HCT116 (cell line): ENCODE results near the gene EGFLAM. TPM values are rescaled to one million over a fixed set of nuclear protein-coding genes. Genes with fewer than 3 reads are reported as not detected.

Experiments
- ATAC-seq: fragments of 200-7000 bp; cut with Tn5 transposase; 2 replicates; pipeline ENCODE4 v1.9.1; 2020; ENCODE audit warnings: mild to moderate bottlenecking, moderate library complexity
- BruUV-seq: library from RNA; stranded (reverse); fragments of 400-500 nt; replicated peaks from 2 replicates; lab custom pipeline; 2021; lab: Mats Ljungman, UMichigan
- CTCF ChIA-PET: fragments of 300-600 bp; sonication (Branson Sonifier 250); formaldehyde crosslinking; loops from one replicate; lab custom pipeline; 2021; ENCODE audit warnings: antibody characterized with exemption; lab: Charles Lee
- POLR2A ChIA-PET: fragments of 300-600, 350-600 bp; sonication (Branson Sonifier 250); formaldehyde crosslinking; loops from one replicate; lab custom pipeline; 2021; ENCODE audit warnings: antibody characterized with exemption; lab: Charles Lee
- RAD21 ChIA-PET, 2 experiments: fragments of 300-600 bp; sonication (Branson Sonifier 250); formaldehyde crosslinking; loops; one replicate each; lab custom pipeline; 2023; ENCODE audit warnings: low total read pairs in 2 of 2; ENCODE audit not compliant: uncharacterized antibody in 2 of 2, unreplicated experiment in 2 of 2, low non-redundant PET in 1 of 2; lab: Charles Lee
- DNase-seq: peaks from one replicate; pipeline ENCODE4 v3.0.0-alpha.2; 2010; ENCODE audit warnings: low read depth, low spot score
- H2AFZ ChIP-seq: fragments of 200-600 bp; shearing (Covaris generic), sonication (generic); 2 replicates; pipeline ENCODE4 v1.6.1; 2017; ENCODE audit warnings: low read depth, mixed run types, mixed read lengths, antibody characterized with exemption, low read length; ENCODE audit not compliant: poor library complexity, severe bottlenecking
- H3K27ac ChIP-seq: 2 replicates; pipeline ENCODE4 v1.5.1; 2012; ENCODE audit warnings: low read depth, low read length
- H3K27me3 ChIP-seq: fragments of 200-600 bp; sonication (generic); 2 replicates; pipeline ENCODE4 v1.6.1; 2016; ENCODE audit warnings: mixed run types, low read length, mixed read lengths; ENCODE audit not compliant: insufficient read depth
- H3K36me3 ChIP-seq, 2 experiments: fragments of 200-500 bp in 1 of 2; fragments of 200-600 bp in 1 of 2; sonication (Bioruptor generic) in 1 of 2; sonication (generic) in 1 of 2; 2 replicates each; pipeline versions ENCODE4 v1.5.1 to v1.6.1; 2014 to 2016; ENCODE audit warnings: low read length in 2 of 2, inconsistent platforms in 1 of 2, mixed read lengths in 1 of 2, mixed run types in 1 of 2; ENCODE audit not compliant: insufficient read depth in 2 of 2, control insufficient read depth in 1 of 2
- H3K4me1 ChIP-seq, 2 experiments: fragments of 200-600 bp in 1 of 2; sonication (generic) in 1 of 2; 2 replicates each; pipeline versions ENCODE4 v1.5.1 to v1.6.1; 2012 to 2017; ENCODE audit warnings: low read length in 2 of 2, inconsistent platforms in 1 of 2, mild to moderate bottlenecking in 1 of 2, mixed read lengths in 1 of 2, mixed run types in 1 of 2, moderate library complexity in 1 of 2; ENCODE audit not compliant: insufficient read depth in 2 of 2, control insufficient read depth in 1 of 2
- H3K4me2 ChIP-seq: fragments of 200-600 bp; sonication (generic); 2 replicates; pipeline ENCODE4 v1.6.1; 2017; ENCODE audit warnings: mixed run types, low read length, mixed read lengths
- H3K4me3 ChIP-seq, 2 experiments: fragments of 200-600 bp in 1 of 2; sonication (generic) in 1 of 2; replicated peaks in 1 of 2; 2 replicates each; pipeline ENCODE4 v1.5.1; 2011 to 2016; ENCODE audit warnings: low read length in 2 of 2, control low read depth in 1 of 2, low read depth in 1 of 2, mild to moderate bottlenecking in 1 of 2, mixed read lengths in 1 of 2, mixed run types in 1 of 2
- H3K79me2 ChIP-seq: fragments of 200-600 bp; sonication (generic); 2 replicates; pipeline ENCODE4 v1.6.1; 2017; ENCODE audit warnings: mild to moderate bottlenecking, mixed run types, low read length, moderate library complexity, mixed read lengths; ENCODE audit not compliant: insufficient read depth
- H3K9ac ChIP-seq: fragments of 200-600 bp; sonication (generic); 2 replicates; pipeline ENCODE4 v1.6.1; 2016; ENCODE audit warnings: low read length, mixed read lengths
- H3K9me2 ChIP-seq: fragments of 200-600 bp; sonication (generic), shearing (Covaris generic); 2 replicates; pipeline ENCODE4 v1.6.1; 2017; ENCODE audit warnings: mixed run types, mild to moderate bottlenecking, moderate library complexity; ENCODE audit not compliant: insufficient read depth
- H3K9me3 ChIP-seq, 2 experiments: fragments of 200-500 bp in 1 of 2; fragments of 200-600 bp in 1 of 2; sonication (Bioruptor generic) in 1 of 2; sonication (generic) in 1 of 2; 2 replicates each; pipeline ENCODE4 v1.6.1; 2014 to 2017; ENCODE audit warnings: low read length in 2 of 2, mixed read lengths in 2 of 2, inconsistent platforms in 1 of 2, low read depth in 1 of 2, mild to moderate bottlenecking in 1 of 2, mixed run types in 1 of 2, moderate library complexity in 1 of 2; ENCODE audit not compliant: control insufficient read depth in 1 of 2, insufficient read depth in 1 of 2
- H4K20me1 ChIP-seq: fragments of 200-600 bp; sonication (generic), shearing (Covaris generic); 2 replicates; pipeline ENCODE4 v1.6.1; 2017; ENCODE audit warnings: mixed run types, mild to moderate bottlenecking, moderate library complexity; ENCODE audit not compliant: insufficient read depth
- CBX3 ChIP-seq: IDR thresholded peaks from 2 replicates; pipeline ENCODE4 v1.6.1; 2012; ENCODE audit warnings: low read depth
- CEBPB ChIP-seq: IDR thresholded peaks from 2 replicates; pipeline ENCODE4 v1.6.1; 2012; ENCODE audit warnings: low read depth
- EZH2 ChIP-seq: fragments of 200-600 bp; sonication (generic); IDR thresholded peaks from 2 replicates; pipeline ENCODE4 v1.6.1; 2017; ENCODE audit warnings: antibody characterized with exemption, mixed run types
- RAD21 ChIP-seq: IDR thresholded peaks from 2 replicates; pipeline ENCODE4 v1.6.1; 2012; ENCODE audit warnings: low read depth, mild to moderate bottlenecking
- YY1 ChIP-seq: IDR thresholded peaks from 2 replicates; pipeline ENCODE4 v1.6.1; 2011; ENCODE audit warnings: low read length, low read depth, moderate library complexity, mild to moderate bottlenecking; ENCODE audit not compliant: insufficient replicate concordance; ENCODE audit errors: extremely low read depth
- ZNF274 ChIP-seq: fragments of 200-500 bp; sonication (Bioruptor generic); IDR thresholded peaks from 2 replicates; pipeline ENCODE4 v1.6.1; 2014; ENCODE audit warnings: mild to moderate bottlenecking, low read depth, low read length, inconsistent platforms
- intact Hi-C: fragments of 100-400 bp; cut with micrococcal nuclease; formaldehyde crosslinking; loops from 2 replicates; pipeline ENCODE4 v1.10.0; 2022
- total RNA-seq: library from RNA; stranded (reverse); gene quantifications from one replicate; pipeline ENCODE4 v1.2.1, GENCODE V29; 2021; ENCODE audit not compliant: unreplicated experiment
- TF ChIP-seq, protein P1 (sequence below), 3 experiments: fragments of 200-600 bp in 1 of 3; sonication (generic) in 1 of 3; IDR thresholded peaks in 2 of 3; conservative IDR thresholded peaks in 1 of 3; 2 replicates each; pipeline ENCODE4 v1.5.1; 2012 to 2017; ENCODE audit warnings: low read depth in 2 of 3, low read length in 2 of 3, antibody characterized with exemption in 1 of 3, borderline replicate concordance in 1 of 3, control low read depth in 1 of 3, mild to moderate bottlenecking in 1 of 3, mixed read lengths in 1 of 3, mixed run types in 1 of 3, moderate library complexity in 1 of 3; ENCODE audit not compliant: insufficient read depth in 1 of 3
- TF ChIP-seq, protein P2 (sequence below): IDR thresholded peaks from 2 replicates; pipeline ENCODE4 v1.6.1; 2012

Gene EGFLAM
- total RNA-seq, 1 experiment from 2014 or later, result not detected

DNA sequence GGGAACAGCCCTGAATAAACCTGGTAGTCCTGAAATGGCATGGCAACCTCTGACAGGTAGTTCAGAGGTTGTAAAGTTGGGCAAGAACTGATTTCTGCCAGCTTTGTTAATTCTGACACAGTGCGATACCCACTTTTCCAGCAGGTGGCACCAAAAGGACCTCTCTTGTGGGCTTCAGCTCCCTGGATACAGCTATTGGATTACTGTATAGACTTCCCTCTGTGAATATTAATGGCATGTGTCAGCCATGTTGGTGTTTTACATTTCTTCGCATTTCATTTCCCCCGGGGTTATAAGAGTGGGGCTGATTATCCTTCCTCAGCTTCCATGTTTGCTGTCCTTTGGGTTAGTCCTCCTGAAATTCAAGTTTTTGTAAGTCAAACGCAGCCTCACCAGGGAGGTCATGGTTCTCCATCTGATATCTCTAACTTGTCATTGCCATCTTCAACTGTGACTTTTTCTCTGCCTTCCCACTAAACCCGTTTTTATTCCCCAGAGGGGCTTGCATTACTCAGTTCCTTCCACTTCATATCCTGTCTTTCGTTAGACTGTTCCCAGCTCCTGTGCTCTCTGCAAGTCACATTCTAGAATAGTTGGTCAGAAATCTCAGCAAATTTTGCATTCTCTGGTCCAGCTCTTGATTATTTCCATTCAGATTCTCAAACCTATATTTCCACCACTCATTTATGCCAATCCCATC is 162.5 kb downstream of the EGFLAM start:
- intact Hi-C loops, result loop anchor here (1.0 kb wide), 2 partner anchors 385 to 389 kb away; no protein-coding TSS in a partner anchor
- BruUV-seq, result no TSS peak
- peak; percentile 96 for ATAC-seq
- POLR2A ChIA-PET, result interaction anchor here (0.8 to 1.3 kb wide), 2 partner anchors 21 to 389 kb away, joined by 3 to 5 read pairs; no protein-coding TSS in a partner anchor
- Histone ChIP-seq H3K4me3 (no peak overlapping the region), H3K79me2 (no peaks in the 10 kb centered on the region), H3K9me3 (no peaks in the 10 kb centered on the region), H3K9ac (no peak overlapping the region), H3K9me2 (no peaks in the 10 kb centered on the region), H3K36me3 (no peaks in the 10 kb centered on the region), H3K4me1 (peaks cover 0 to 9% of the 10 kb centered on the region in 2 experiments; a peak in 1 of 4 replicates), H4K20me1 (no peaks in the 10 kb centered on the region), H2AFZ (peak overlapping the region; percentile 59), H3K27ac (no peak overlapping the region), H3K27me3 (0 out of 2 replicates have a peak, but pooled peaks cover 5% of the 10 kb centered on the region), H3K4me2 (peak overlapping the region; percentile 22; the same call in 1 of the 2 replicates)
- TF ChIP-seq ZNF274 (no peak), EZH2 (no peak), YY1 (peak; percentile 26), CBX3 (peak; percentile 49; the same call in 1 of the 2 replicates), CEBPB (no peak), RAD21 (peak; percentile 77)
- TF ChIP-seq, protein P1, sequence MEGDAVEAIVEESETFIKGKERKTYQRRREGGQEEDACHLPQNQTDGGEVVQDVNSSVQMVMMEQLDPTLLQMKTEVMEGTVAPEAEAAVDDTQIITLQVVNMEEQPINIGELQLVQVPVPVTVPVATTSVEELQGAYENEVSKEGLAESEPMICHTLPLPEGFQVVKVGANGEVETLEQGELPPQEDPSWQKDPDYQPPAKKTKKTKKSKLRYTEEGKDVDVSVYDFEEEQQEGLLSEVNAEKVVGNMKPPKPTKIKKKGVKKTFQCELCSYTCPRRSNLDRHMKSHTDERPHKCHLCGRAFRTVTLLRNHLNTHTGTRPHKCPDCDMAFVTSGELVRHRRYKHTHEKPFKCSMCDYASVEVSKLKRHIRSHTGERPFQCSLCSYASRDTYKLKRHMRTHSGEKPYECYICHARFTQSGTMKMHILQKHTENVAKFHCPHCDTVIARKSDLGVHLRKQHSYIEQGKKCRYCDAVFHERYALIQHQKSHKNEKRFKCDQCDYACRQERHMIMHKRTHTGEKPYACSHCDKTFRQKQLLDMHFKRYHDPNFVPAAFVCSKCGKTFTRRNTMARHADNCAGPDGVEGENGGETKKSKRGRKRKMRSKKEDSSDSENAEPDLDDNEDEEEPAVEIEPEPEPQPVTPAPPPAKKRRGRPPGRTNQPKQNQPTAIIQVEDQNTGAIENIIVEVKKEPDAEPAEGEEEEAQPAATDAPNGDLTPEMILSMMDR (IDR thresholded peaks at IDR 0.05 in 2 of 3, conservative IDR thresholded peaks at IDR 0.05 in 1 of 3; ENCODE audit: borderline replicate concordance in 1 of 3, insufficient read depth in 1 of 3, low read depth in 2 of 3, low read length in 2 of 3), result peak; percentile 58 to 86 (median 80); a peak in 5 of 6 replicates
- TF ChIP-seq, protein P2, sequence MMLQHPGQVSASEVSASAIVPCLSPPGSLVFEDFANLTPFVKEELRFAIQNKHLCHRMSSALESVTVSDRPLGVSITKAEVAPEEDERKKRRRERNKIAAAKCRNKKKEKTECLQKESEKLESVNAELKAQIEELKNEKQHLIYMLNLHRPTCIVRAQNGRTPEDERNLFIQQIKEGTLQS, result no peak
- peak; percentile 60 for DNase-seq
- RAD21 ChIA-PET, result interaction anchor here (0.9 to 1.4 kb wide), 4 partner anchors 21 to 389 kb away, joined by 3 to 17 read pairs (median 11); no protein-coding TSS in a partner anchor
- CTCF ChIA-PET, result interaction anchor here (0.7 to 2.9 kb wide), 15 partner anchors 10 to 1008 kb away, joined by 3 to 82 read pairs (median 4); no protein-coding TSS in a partner anchor
